Right lobe of liver (tissue), 4 donors: ENCODE results near the gene METTL13.
A peak's percentile ranks its signal among the peaks of the same experiment; 100 is the strongest.

Experiments
- CTCF ChIP-seq, 4 donors: fragments of 200-600 bp in 3 of 4; fragments of 450-650 bp in 1 of 4; IDR thresholded peaks; one replicate each; pipeline versions ENCODE4 v1.5.1 to v1.8.0; 2016 to 2022; ENCODE audit warnings: antibody characterized with exemption in 4 of 4, mild to moderate bottlenecking in 2 of 4
- POLR2A ChIP-seq: fragments of 450-650 bp; IDR thresholded peaks from one replicate; pipeline ENCODE4 v1.6.1; 2017; ENCODE audit warnings: antibody characterized with exemption, mild to moderate bottlenecking
- donor health status: DM: no; HTN: no; CAD: no.
- donor health status: DM: no; HTN: no; CAD: no.
- donor health status: DM: no; HTN: yes; CAD: no.

GRCh38 chr1:171801487-171801891, 20.0 kb downstream of the METTL13 start:
- TF ChIP-seq CTCF (IDR thresholded peaks at IDR 0.05) (peak; percentile 54 to 72 (median 66)), POLR2A (no peak)
